ENCODE data around the gene ZDHHC4.
"Not testable (repeated sequence)": the region's sequence is repeated elsewhere in the genome, so short reads cannot be mapped to it uniquely, and the experiment has no call there.

Gene ZDHHC4

DNA sequence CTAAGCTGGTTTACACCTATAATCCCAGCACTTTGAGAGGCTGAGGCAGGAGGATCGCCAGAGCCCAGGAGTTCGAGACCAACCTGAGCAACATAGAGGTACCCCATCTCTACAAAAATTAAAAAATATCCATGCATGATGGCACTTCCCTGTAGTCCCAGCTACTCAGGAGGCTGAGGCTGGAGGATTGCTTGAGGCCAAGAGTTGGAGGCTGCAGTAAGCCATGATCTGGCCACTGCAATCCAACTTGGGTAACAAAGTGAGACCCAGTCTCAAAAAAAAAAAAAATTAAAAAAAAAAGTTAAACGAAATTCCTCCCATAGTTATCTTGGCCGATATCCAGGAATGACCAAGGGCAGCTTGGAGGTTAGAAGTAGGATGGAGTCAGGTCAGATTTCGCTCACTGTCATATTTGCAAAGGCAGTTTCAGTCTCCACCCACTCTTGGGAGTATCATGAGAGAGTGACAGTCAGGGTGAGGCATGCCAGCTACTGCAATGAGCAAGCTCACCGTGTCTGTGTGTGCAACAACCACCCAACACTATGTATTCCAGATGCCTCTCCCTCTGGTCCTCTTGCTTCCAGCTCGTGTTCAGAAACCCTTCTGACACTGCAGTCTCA, 6.0 kb upstream of the ZDHHC4 start:
- DNase-seq (ENCODE audit: low spot score in 2 of 2) = no peak
- ATAC-seq (replicated peaks; ENCODE audit: extremely low read depth, poor library complexity, severe bottlenecking) = no peak
- H3K36me3 Mint-ChIP-seq (ENCODE audit: insufficient read depth) = peaks cover 4% of the 10 kb centered on the region
- peaks cover 24% of the 10 kb centered on the region for H3K27me3 Mint-ChIP-seq
- no peaks in the 10 kb centered on the region for H3K9me3 Mint-ChIP-seq
- no peak overlapping the region for H3K27ac Mint-ChIP-seq (ENCODE audit: low read depth)
- no peak overlapping the region for H3K4me3 Mint-ChIP-seq
- no peaks in the 10 kb centered on the region for H3K4me1 Mint-ChIP-seq

DNA sequence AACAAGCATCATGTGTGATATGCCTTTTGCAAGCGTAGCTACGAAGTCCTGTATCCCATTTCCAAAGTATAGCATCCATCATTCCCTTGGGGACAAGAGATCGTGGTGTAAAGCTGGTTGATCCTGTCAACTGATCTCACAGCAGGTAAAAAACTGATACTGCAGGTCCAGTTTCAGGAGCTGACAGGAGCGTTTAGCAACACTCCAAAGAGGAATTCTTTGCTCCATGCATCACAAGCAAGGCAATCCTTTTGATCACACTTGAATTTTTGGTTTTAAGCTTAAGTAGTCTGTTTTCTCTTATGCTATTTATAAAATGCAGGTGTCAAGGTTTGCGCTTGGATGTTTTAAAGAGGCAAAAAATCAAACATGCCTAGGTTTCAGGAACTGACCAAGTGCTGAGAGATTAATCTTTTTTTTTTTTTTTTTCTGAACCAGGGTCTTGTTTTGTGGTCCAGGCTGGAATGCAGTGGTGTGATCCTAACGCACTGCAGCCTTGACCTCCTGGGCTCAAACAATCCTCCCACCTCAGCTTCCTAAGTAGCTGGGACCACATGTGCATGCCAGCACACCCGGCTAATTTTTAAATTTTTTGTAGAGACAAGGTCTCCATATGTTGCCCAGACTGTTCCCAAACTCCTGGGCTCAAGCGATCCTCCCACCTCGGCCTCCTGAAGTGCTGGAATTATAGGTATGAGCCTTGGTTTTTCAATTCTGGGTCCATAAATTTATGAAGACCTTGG, 1.8 kb upstream of the ZDHHC4 start:
- H3K4me3 Mint-ChIP-seq = peak overlapping the region; percentile 87
- ATAC-seq (replicated peaks; ENCODE audit: extremely low read depth, poor library complexity, severe bottlenecking) (no peak), DNase-seq (ENCODE audit: low spot score in 2 of 2) (no peak)
- H3K27ac Mint-ChIP-seq (ENCODE audit: low read depth) = no peak overlapping the region
- H3K4me1 Mint-ChIP-seq = peaks cover 15% of the 10 kb centered on the region
- H3K36me3 Mint-ChIP-seq (ENCODE audit: insufficient read depth) = peaks cover 11% of the 10 kb centered on the region
- no peaks in the 10 kb centered on the region for H3K9me3 Mint-ChIP-seq
- peaks cover 10% of the 10 kb centered on the region for H3K27me3 Mint-ChIP-seq

DNA sequence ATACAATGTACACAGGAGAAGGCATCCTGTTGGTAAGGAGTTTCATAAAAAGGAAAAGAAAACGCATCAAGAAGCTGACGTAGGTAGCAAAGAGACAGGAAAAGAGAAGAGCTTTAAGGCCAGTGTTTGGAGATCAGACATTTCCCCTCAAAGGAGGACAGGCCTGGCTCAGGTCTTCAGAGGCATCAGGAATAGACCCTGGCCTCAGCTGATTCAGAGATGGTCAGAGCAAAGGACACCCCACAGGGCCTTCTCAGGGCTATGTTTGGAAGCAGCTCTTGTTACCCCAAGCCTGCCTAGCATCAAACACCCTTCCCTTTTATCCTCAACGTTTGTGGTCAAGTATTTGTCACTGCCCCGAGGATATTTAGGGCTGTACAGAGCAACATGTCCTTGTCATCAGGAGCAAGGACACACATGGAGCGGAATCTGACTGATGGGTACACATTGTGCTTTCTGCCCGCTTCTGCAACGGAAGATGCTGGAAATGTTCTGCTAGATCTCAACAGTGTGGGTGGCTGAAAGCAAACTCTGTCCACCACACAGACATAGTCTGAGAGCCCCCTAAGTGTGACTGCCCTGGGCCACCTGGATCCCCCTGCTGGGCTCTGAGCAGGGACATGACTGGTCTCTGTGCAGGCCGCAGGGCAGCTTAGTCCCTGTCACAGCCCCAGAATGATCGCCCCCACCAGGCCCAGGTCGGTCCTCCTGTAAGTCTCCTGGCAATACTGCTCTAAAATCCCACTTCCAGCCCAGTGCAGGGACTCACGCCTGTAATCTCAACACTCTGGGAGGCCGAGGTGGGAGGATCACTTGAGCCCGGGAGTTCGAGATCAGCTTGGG, 1.0 kb upstream of the ZDHHC4 start:
- Mint-ChIP-seq H3K27me3 (peaks cover 10% of the 10 kb centered on the region), H3K27ac (ENCODE audit: low read depth) (no peak overlapping the region), H3K4me3 (peak overlapping the region; percentile 87)

DNA sequence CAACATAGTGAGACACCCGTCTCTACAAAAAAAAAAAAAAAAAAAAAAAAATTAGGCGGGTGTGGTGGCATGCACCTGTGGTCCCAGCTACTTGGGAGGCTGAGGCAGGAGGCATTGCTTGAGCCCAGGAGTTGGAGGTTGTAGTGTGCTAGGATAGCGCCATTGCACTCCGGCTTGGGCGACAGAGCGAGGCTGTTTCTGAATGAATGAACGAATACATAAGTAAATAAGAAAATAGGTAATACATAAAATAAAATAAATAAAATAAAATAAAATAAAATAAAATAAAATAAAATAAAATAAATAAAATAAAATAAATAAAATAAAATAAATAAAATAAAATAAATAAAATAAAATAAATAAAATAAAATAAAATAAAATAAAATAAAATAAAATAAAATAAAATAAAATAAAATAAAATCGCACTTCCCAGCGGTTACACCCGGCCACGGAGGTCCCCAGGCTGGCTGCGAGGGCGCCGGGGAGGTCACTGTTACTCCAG, 336 bp upstream of the ZDHHC4 start:
- DNase-seq (ENCODE audit: low spot score in 2 of 2); ATAC-seq (replicated peaks; ENCODE audit: extremely low read depth, poor library complexity, severe bottlenecking); H3K9me3 Mint-ChIP-seq: not testable (repeated sequence)
- Mint-ChIP-seq H3K27ac (ENCODE audit: low read depth) (peak overlapping the region; percentile 94), H3K36me3 (ENCODE audit: insufficient read depth) (peaks cover 19% of the 10 kb centered on the region), H3K4me3 (peak overlapping the region; percentile 87), H3K27me3 (peaks cover 10% of the 10 kb centered on the region), H3K4me1 (peaks cover 15% of the 10 kb centered on the region)

More for the DNA sequence above, 1.0 kb upstream of the ZDHHC4 start:
- Mint-ChIP-seq H3K36me3 (ENCODE audit: insufficient read depth) (peaks cover 14% of the 10 kb centered on the region), H3K4me1 (peaks cover 15% of the 10 kb centered on the region), H3K9me3 (no peaks in the 10 kb centered on the region)
- ATAC-seq (replicated peaks; ENCODE audit: extremely low read depth, poor library complexity, severe bottlenecking) = no peak
- DNase-seq (ENCODE audit: low spot score in 2 of 2) = no peak

DNA sequence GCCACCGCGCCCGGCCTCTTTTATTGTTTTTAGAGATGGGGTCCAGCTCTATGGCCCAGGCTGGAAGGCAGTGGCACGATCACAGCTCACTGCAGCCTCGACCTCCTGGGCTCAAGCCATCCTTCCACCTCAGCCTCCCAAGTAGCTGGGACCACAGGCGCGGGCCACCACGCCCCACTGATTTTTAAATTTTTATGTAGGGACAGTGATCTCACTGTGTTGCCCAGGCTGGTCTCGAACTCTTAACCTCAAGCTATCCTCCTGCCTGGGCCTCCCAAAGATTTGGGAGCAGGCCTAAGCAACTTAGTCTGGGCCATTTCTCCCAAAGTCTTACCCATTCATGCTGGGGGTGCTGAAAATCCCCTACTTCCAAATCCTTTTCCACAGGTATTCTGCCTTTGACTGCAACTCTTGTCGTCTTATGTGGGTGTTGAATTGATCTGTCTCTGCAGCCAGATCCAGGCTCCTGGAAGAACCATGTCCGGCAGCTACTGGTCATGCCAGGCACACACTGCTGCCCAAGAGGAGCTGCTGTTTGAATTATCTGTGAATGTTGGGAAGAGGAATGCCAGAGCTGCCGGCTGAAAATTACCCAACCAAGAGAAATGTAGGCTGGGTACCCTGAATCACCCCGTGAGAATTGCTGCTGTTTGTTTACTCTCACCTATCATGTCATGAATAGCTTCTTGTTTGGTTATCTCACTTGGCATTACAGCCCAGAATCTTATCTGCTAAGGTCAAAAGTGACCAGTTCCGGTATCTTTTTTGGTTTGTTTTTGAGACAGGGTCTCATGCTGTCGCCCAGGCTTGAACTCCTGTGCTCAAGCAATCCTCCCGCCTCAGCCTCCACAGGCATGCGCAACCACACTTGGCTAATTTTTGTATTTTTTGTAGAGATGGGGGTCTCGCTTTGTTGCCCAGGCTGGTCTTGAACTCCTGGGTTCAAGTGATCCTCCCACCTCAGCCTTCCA, 1.1 kb downstream of the ZDHHC4 start:
- peak overlapping the region; percentile 87 for H3K4me3 Mint-ChIP-seq
- peaks cover 23% of the 10 kb centered on the region for H3K36me3 Mint-ChIP-seq (ENCODE audit: insufficient read depth)
- H3K27me3 Mint-ChIP-seq = no peaks in the 10 kb centered on the region
- ATAC-seq (replicated peaks; ENCODE audit: extremely low read depth, poor library complexity, severe bottlenecking) (no peak), DNase-seq (ENCODE audit: low spot score in 2 of 2) (no peak)
- H3K4me1 Mint-ChIP-seq = peaks cover 15% of the 10 kb centered on the region
- H3K9me3 Mint-ChIP-seq = no peaks in the 10 kb centered on the region
- H3K27ac Mint-ChIP-seq (ENCODE audit: low read depth) = peak overlapping the region; percentile 94

DNA sequence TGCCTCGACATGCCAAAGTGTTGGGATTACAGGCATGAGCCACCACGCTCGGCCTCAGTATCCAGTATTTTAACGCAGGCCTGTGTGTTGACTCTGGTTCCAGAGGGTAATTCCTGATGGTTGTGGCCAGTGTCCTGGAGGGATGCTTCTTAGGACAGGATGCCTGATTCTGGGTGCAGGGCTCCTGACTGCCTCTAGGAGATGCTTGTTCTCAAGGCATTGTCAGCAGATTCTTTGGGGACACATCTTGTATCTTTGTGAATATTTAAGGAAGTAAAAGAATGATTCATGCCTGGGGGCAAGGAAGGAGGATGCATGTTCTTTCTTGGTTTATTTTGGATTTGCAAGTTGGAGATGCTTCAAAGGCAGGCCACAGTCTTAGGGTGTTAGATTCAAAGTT, 2.2 kb downstream of the ZDHHC4 start:
- Mint-ChIP-seq H3K36me3 (ENCODE audit: insufficient read depth) (peaks cover 29% of the 10 kb centered on the region), H3K4me1 (peaks cover 15% of the 10 kb centered on the region), H3K9me3 (no peaks in the 10 kb centered on the region), H3K27ac (ENCODE audit: low read depth) (peak overlapping the region; percentile 94), H3K27me3 (no peaks in the 10 kb centered on the region), H3K4me3 (peak overlapping the region; percentile 87)
- no peak for DNase-seq (ENCODE audit: low spot score in 2 of 2)
- no peak for ATAC-seq (replicated peaks; ENCODE audit: extremely low read depth, poor library complexity, severe bottlenecking)

DNA sequence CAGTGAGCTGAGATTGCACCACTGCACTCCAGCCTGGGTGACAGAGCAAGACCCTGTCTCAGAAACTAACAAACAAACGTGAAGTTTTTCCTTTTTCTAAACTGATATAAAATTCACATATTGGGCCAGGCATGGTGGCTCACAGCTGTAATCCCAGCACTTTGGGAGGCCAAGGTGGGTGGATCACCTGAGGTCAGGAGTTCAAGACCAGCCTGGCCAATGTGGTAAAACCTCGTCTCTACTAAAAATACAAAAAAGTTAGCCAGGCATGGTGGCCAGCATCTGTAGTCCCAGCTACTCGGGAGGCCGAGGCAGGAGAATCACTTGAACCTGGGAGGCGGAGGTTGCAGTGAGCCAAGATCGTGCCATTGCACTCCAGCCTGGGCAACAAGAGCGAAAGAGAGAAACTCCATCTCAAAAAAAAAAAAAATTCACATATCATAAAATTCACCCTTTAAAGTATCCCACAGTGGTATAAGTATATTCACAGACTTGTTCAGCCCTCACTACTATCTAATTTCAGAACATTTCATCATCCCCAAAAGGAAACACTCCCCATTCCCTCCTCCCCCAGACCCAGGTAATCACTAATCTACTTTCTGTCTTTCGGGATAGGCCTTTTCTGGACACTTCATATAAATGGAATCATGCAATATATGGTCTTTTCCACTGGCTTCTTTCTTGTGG, 8.6 kb downstream of the ZDHHC4 start:
- H3K9me3 Mint-ChIP-seq; H3K27ac Mint-ChIP-seq (ENCODE audit: low read depth); ATAC-seq (replicated peaks; ENCODE audit: extremely low read depth, poor library complexity, severe bottlenecking); H3K4me3 Mint-ChIP-seq; DNase-seq (ENCODE audit: low spot score in 2 of 2); H3K4me1 Mint-ChIP-seq; H3K27me3 Mint-ChIP-seq: not testable (repeated sequence)
- H3K36me3 Mint-ChIP-seq (ENCODE audit: insufficient read depth) = peaks cover 49% of the 10 kb centered on the region

DNA sequence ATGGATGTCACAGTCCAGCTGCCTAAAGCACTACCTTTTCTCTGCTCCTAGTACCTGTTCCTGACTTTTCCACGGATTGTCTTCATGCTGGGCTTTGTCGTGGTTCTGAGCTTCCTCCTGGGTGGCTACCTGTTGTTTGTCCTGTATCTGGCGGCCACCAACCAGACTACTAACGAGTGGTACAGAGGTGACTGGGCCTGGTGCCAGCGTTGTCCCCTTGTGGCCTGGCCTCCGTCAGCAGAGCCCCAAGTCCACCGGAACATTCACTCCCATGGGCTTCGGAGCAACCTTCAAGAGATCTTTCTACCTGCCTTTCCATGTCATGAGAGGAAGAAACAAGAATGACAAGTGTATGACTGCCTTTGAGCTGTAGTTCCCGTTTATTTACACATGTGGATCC, 11.3 kb downstream of the ZDHHC4 start:
- Mint-ChIP-seq H3K9me3 (no peaks in the 10 kb centered on the region), H3K36me3 (ENCODE audit: insufficient read depth) (peaks cover 53% of the 10 kb centered on the region), H3K27ac (ENCODE audit: low read depth) (peak overlapping the region; percentile 32), H3K4me3 (peak overlapping the region; percentile 71), H3K27me3 (no peaks in the 10 kb centered on the region), H3K4me1 (peaks cover 7% of the 10 kb centered on the region)
- ATAC-seq (replicated peaks; ENCODE audit: extremely low read depth, poor library complexity, severe bottlenecking) (no peak), DNase-seq (ENCODE audit: low spot score in 2 of 2) (no peak)

DNA sequence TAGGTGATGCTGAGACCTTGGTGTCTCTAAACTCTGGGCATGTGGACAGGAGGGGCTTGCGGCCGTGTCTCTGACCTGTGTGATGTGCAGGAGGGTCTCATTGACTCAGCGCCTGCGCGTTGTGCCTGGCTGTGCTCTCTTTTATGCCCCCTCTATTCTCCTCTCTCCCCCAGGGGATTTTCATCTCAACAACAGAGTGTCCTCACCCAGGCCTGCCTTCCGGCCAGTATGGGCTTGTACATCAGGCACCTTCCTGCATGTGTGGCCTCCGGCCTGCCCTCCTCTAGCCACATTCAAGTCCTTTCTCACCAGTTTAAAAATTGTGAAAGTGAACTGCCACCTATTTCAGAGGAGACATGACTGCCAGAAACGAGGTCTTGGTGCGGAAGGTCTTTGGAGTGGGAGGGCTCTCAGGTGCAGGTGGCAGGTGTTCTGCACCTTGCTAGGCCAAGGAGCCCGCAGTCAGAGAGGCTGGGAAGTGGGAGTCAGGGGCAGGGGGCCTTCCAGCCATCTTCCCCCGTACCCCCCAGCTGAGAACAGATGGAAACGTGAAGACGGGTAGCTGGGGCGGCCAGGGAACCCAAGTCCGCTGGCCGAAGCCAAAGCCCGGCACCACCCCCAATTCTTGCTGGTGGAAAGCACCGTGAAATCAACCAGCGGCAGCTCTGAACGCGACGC, 12.0 kb downstream of the ZDHHC4 start:
- no peaks in the 10 kb centered on the region for H3K27me3 Mint-ChIP-seq
- peak overlapping the region; percentile 71 for H3K4me3 Mint-ChIP-seq
- ATAC-seq (replicated peaks; ENCODE audit: extremely low read depth, poor library complexity, severe bottlenecking) = no peak
- H3K36me3 Mint-ChIP-seq (ENCODE audit: insufficient read depth) = peaks cover 56% of the 10 kb centered on the region
- no peaks in the 10 kb centered on the region for H3K9me3 Mint-ChIP-seq
- peaks cover 7% of the 10 kb centered on the region for H3K4me1 Mint-ChIP-seq
- no peak overlapping the region for H3K27ac Mint-ChIP-seq (ENCODE audit: low read depth)
- no peak for DNase-seq (ENCODE audit: low spot score in 2 of 2)

DNA sequence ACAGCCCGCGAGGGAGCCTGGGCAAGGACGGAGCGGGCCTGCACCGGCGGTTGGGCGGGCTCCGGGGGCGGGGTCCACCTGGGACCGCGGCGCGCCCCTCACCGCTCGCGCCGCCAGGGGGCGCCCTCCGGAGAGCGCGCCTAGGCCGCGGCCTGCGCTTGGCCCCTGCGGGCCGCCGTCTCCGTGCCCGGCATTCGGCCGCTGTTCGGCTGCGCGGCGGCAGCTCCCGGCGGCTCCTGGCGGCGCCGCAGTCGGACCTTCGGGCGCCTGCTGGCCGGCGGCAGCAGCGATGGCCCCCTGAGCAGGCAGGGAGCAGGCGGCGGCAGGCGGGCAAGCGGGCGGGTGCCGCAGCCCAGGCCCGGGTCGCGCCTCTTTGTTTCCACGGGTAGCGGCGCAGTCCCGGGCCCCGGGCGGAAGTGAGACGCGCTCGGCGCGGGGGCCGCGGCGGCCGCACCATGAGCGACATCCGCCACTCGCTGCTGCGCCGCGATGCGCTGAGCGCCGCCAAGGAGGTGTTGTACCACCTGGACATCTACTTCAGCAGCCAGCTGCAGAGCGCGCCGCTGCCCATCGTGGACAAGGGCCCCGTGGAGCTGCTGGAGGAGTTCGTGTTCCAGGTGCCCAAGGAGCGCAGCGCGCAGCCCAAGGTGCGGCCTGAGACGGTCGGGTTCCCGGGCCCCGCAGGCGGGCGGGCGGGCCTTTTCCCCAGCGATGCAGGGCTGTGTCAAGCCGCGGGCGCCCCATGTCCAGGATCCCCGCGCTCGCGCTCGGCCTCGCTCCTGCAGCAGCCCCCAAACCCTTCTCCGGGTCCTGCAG, 12.8 kb downstream of the ZDHHC4 start, which contains the start of gene INTS15:
INTS15 (plus strand) TSS at position 193 of the 816 bp plus-strand sequence; CDS start at position 456, 263 bp downstream.
- Mint-ChIP-seq H3K36me3 (ENCODE audit: insufficient read depth) (peaks cover 62% of the 10 kb centered on the region), H3K27ac (ENCODE audit: low read depth) (peak within 1 kb of the TSS; percentile 93), H3K4me3 (peak within 1 kb of the TSS; percentile 96), H3K9me3 (no peaks in the 10 kb centered on the region), H3K27me3 (no peaks in the 10 kb centered on the region), H3K4me1 (peaks cover 7% of the 10 kb centered on the region)
- ATAC-seq (replicated peaks; ENCODE audit: extremely low read depth, poor library complexity, severe bottlenecking) (peak; percentile 90), DNase-seq (ENCODE audit: low spot score in 2 of 2) (peak; percentile 75 to 79)
